Activated B cell treated with CpG ODN at 0.5 μM for 24 hours (primary cell): ENCODE data around the gene IFNA6. TPM values are rescaled to one million over a fixed set of nuclear protein-coding genes. Genes with fewer than 3 reads are reported as not detected.

ENCODE experiments used
- ATAC-seq: fragments of 200-7000 bp; cut with Tn5 transposase; one replicate; pipeline ENCODE4 v1.10.0; 2021; ENCODE audit warnings: low read depth, mild to moderate bottlenecking, moderate library complexity
- CTCF ChIA-PET: fragments of 350-600 bp; sonication (Branson Sonifier 250); formaldehyde crosslinking; loops from one replicate; lab custom pipeline; 2021; ENCODE audit warnings: antibody characterized with exemption; lab: Charles Lee
- POLR2A ChIA-PET: fragments of 350-600 bp; sonication (Branson Sonifier 250); formaldehyde crosslinking; loops from one replicate; lab custom pipeline; 2021; ENCODE audit warnings: antibody characterized with exemption; lab: Charles Lee
- DNase-seq: peaks from one replicate; pipeline ENCODE4 v3.0.0; 2022
- H3K27ac Mint-ChIP-seq: one replicate; pipeline ENCODE4 v1.8.0; 2020; ENCODE audit warnings: mixed read lengths
- H3K27me3 Mint-ChIP-seq: one replicate; pipeline ENCODE4 v1.8.0; 2021; ENCODE audit warnings: mixed read lengths
- H3K36me3 Mint-ChIP-seq: one replicate; pipeline ENCODE4 v1.8.0; 2021; ENCODE audit warnings: low read depth, mixed read lengths
- H3K4me1 Mint-ChIP-seq: one replicate; pipeline ENCODE4 v1.8.0; 2021; ENCODE audit warnings: mixed read lengths
- H3K4me3 Mint-ChIP-seq: one replicate; pipeline ENCODE4 v1.8.0; 2020; ENCODE audit warnings: mild to moderate bottlenecking, mixed read lengths
- H3K9me3 Mint-ChIP-seq: one replicate; pipeline ENCODE4 v1.8.0; 2020; ENCODE audit warnings: mixed read lengths
- intact Hi-C: fragments of 100-400 bp; cut with micrococcal nuclease; formaldehyde crosslinking; loops from one replicate; pipeline ENCODE4 v1.15.1; 2024
- total RNA-seq: library from RNA; stranded (reverse); gene quantifications from 2 replicates; pipeline ENCODE4 v1.2.3, GENCODE V29; 2022
- TF ChIP-seq, protein P1 (sequence below): fragments of 200-600 bp; IDR thresholded peaks from one replicate; pipeline ENCODE4 v1.8.0; 2022; ENCODE audit warnings: antibody characterized with exemption, mild to moderate bottlenecking

The IFNA6 gene
- total RNA-seq, 1 donor from 2014 or later: not detected

DNA sequence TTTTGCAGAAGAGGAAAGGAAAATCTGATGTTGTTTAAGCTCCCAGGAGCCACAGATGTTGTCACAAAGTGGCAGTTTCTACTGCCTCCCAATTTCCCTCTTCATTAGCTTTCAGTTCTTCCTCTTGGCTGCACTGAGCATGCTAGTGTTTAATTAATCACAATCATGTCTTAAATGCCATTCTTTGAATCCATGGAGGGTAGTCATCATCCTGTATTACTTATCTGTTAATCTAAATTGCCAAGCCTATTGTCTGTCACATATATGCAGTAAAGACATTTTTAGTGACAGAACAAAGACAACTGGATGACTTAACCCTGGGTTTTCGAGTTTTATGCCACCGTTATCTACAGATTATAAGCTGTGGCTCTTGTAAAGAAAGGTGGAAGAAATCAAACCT is 30.2 kb downstream of the IFNA6 start:
- Mint-ChIP-seq H3K4me3 (no peak overlapping the region), H3K27me3 (no peaks in the 10 kb centered on the region), H3K9me3 (no peaks in the 10 kb centered on the region), H3K27ac (no peak overlapping the region), H3K36me3 (peaks cover 44% of the 10 kb centered on the region), H3K4me1 (peaks cover 3% of the 10 kb centered on the region)
- POLR2A ChIA-PET: no interaction called here
- ATAC-seq (no peak), DNase-seq (no peak)
- CTCF ChIA-PET: interaction anchor here (1.2 to 3.8 kb wide), 3 partner anchors 75 to 135 kb away, joined by 4 to 27 read pairs (median 6); no protein-coding TSS in a partner anchor
- TF ChIP-seq, protein P1, sequence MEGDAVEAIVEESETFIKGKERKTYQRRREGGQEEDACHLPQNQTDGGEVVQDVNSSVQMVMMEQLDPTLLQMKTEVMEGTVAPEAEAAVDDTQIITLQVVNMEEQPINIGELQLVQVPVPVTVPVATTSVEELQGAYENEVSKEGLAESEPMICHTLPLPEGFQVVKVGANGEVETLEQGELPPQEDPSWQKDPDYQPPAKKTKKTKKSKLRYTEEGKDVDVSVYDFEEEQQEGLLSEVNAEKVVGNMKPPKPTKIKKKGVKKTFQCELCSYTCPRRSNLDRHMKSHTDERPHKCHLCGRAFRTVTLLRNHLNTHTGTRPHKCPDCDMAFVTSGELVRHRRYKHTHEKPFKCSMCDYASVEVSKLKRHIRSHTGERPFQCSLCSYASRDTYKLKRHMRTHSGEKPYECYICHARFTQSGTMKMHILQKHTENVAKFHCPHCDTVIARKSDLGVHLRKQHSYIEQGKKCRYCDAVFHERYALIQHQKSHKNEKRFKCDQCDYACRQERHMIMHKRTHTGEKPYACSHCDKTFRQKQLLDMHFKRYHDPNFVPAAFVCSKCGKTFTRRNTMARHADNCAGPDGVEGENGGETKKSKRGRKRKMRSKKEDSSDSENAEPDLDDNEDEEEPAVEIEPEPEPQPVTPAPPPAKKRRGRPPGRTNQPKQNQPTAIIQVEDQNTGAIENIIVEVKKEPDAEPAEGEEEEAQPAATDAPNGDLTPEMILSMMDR: no peak
- intact Hi-C loops: no loop called here

- intact Hi-C loops: loop anchor here (1.0 to 5.0 kb wide), 7 partner anchors 65 to 1134 kb away; no protein-coding TSS in a partner anchor
- DNase-seq: no peak
- Mint-ChIP-seq H3K4me1 (peaks cover 3% of the 10 kb centered on the region), H3K36me3 (peaks cover 25% of the 10 kb centered on the region), H3K27me3 (no peaks in the 10 kb centered on the region), H3K9me3 (no peaks in the 10 kb centered on the region), H3K27ac (no peak overlapping the region), H3K4me3 (no peak overlapping the region)
- TF ChIP-seq, protein P1: no peak
- ATAC-seq: peak; percentile 65
- ChIA-PET POLR2A (no interaction called here), CTCF (interaction anchor here (0.6 to 3.8 kb wide), 10 partner anchors 30 to 472 kb away, joined by 3 to 27 read pairs (median 3); no protein-coding TSS in a partner anchor)
These were observed 32.4 kb downstream of the IFNA6 start for GRCh38 chr9:21317956-21318923.

DNA sequence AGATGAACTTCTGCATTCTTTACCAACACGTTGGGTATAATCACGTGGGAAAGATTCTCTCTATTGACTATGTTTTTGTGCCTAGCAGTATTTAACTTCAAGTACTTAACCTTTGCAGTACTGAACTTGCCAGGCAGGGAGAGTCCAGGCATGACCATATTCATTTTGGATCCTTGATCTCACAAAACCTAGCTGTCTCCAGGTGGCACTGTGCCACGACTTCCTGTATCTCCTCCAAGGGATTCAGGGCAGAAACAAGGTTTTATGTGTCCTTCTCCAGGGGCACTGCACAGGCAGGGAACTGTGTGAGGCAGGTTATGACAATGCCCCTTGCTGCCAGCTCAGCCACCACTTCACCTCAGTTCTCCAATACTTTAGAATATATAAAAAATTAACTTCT is 33.8 kb downstream of the IFNA6 start:
- ATAC-seq: no peak
- no peak for DNase-seq
- H3K4me1 Mint-ChIP-seq: no peaks in the 10 kb centered on the region
- intact Hi-C loops: loop anchor here (5.0 kb wide), 1 partner anchor 1135 kb away; no protein-coding TSS in a partner anchor
- no peaks in the 10 kb centered on the region for H3K9me3 Mint-ChIP-seq
- ChIA-PET POLR2A (no interaction called here), CTCF (interaction anchor here (1.5 to 3.8 kb wide), 3 partner anchors 9 to 139 kb away, joined by 3 to 27 read pairs (median 7); no protein-coding TSS in a partner anchor)
- H3K27me3 Mint-ChIP-seq: no peaks in the 10 kb centered on the region
- TF ChIP-seq, protein P1: no peak
- no peak overlapping the region for H3K27ac Mint-ChIP-seq
- H3K4me3 Mint-ChIP-seq: no peak overlapping the region
- peaks cover 12% of the 10 kb centered on the region for H3K36me3 Mint-ChIP-seq

GRCh38 chr9:21316032-21316842 is 34.5 kb downstream of the IFNA6 start:
- intact Hi-C loops: loop anchor here (5.0 kb wide), 1 partner anchor 1136 kb away; no protein-coding TSS in a partner anchor
- H3K4me1 Mint-ChIP-seq: no peaks in the 10 kb centered on the region
- no peak for DNase-seq
- H3K4me3 Mint-ChIP-seq: no peak overlapping the region
- no peaks in the 10 kb centered on the region for H3K9me3 Mint-ChIP-seq
- ATAC-seq: no peak
- TF ChIP-seq, protein P1: no peak
- ChIA-PET CTCF (interaction anchor here (1.0 to 2.5 kb wide), 3 partner anchors 10 to 139 kb away, joined by 3 to 7 read pairs (median 3); no protein-coding TSS in a partner anchor), POLR2A (interaction anchor here (0.7 kb wide), 1 partner anchor 462 kb away, joined by 3 read pairs; no protein-coding TSS in a partner anchor)
- H3K36me3 Mint-ChIP-seq: peaks cover 6% of the 10 kb centered on the region
- H3K27ac Mint-ChIP-seq: no peak overlapping the region
- no peaks in the 10 kb centered on the region for H3K27me3 Mint-ChIP-seq
